ENCODE results near the gene OR1L4. TPM values are rescaled to one million over a fixed set of nuclear protein-coding genes. Genes with fewer than 3 reads are reported as not detected.
A peak's percentile ranks its signal among the peaks of the same experiment; 100 is the strongest.

Gene OR1L4
- total and polyA plus RNA-seq, 9 of the 15 experiments (the other 6 are each of a cell fraction or from before 2014, with no cell fraction given): not detected

GRCh38 chr9:122684851-122685250 lies 38.9 kb upstream of the OR1L4 start:
- in situ Hi-C loops (cut with MboI): no loop called here
- FAIRE-seq: no peak
- peak; percentile 54; the same call in 1 of the 2 replicates for TF ChIP-seq TRIM28 (IDR thresholded peaks at IDR 0.05)
- TF ChIP-seq TRIM24 (IDR thresholded peaks at IDR 0.05): 0 out of 4 replicates have a peak, but pooled peaks of 1 of the 2 experiments have one; percentile 25
- peak; percentile 53; the same call in 1 of the 2 replicates for TF ChIP-seq CBX5 (IDR thresholded peaks at IDR 0.05; ENCODE audit: borderline replicate concordance, low read depth)
- TF ChIP-seq ZNF146 (CRISPR knock-in tag; IDR thresholded peaks at IDR 0.05; ENCODE audit: unreplicated experiment): no peak
- no peak for TF ChIP-seq NR4A1 (CRISPR knock-in tag; IDR thresholded peaks at IDR 0.05)
- TF ChIP-seq NR4A1 (tag; IDR thresholded peaks at IDR 0.05): no peak
- TF ChIP-seq ZNF766 (CRISPR knock-in tag; conservative IDR thresholded peaks at IDR 0.05): 0 out of 2 replicates have a peak, but pooled peaks have one; percentile 62
- H3K27ac ChIP-seq (ENCODE audit: extremely low read depth, low read depth, low read length): no peak overlapping the region
- H3K27me3 ChIP-seq (ENCODE audit: control insufficient read depth in 2 of 2, insufficient read depth in 2 of 2, low read length in 2 of 2): no peaks in the 10 kb centered on the region
- H3K9me1 ChIP-seq (ENCODE audit: control insufficient read depth, insufficient read depth, low read length): no peaks in the 10 kb centered on the region
- no peaks in the 10 kb centered on the region for H3K36me3 ChIP-seq (ENCODE audit: control insufficient read depth, insufficient read depth, low read length)
- H3K4me1 ChIP-seq (replicated peaks in 1 of 2; ENCODE audit: control insufficient read depth in 2 of 2, insufficient read depth in 2 of 2, low read length in 2 of 2): no peaks in the 10 kb centered on the region
- H4K20me1 ChIP-seq (replicated peaks; ENCODE audit: control insufficient read depth, insufficient read depth, low read length): no peaks in the 10 kb centered on the region
- no peak overlapping the region for H3K4me2 ChIP-seq (ENCODE audit: insufficient read depth, low read length)
- ChIA-PET POLR2A (interaction anchor here (1.2 kb wide), 1 partner anchor 22 kb away, joined by 3 read pairs; no protein-coding TSS in a partner anchor), CTCF (ENCODE audit: low intra/inter-chr PET ratio) (no interaction called here)
- no peak for DNase-seq (ENCODE audit: extremely low read depth in 1 of 4, low spot score in 3 of 4)
- intact Hi-C loops (cut with micrococcal nuclease): no loop called here
- H3K4me3 ChIP-seq: no peak overlapping the region
- no peak overlapping the region for H3K9ac ChIP-seq (ENCODE audit: insufficient read depth in 1 of 2, low read depth in 2 of 2, low read length in 2 of 2)
- H3K9me3 ChIP-seq (replicated peaks; ENCODE audit: control insufficient read depth, insufficient read depth, low read depth, low read length): no peaks in the 10 kb centered on the region
- no peak for ATAC-seq
- no peak overlapping the region for H2AFZ ChIP-seq (ENCODE audit: low read depth, low read length)
- no peaks in the 10 kb centered on the region for H3K79me2 ChIP-seq (ENCODE audit: control insufficient read depth, insufficient read depth, low read length)
- BruUV-seq (replicated peaks): no TSS peak

GRCh38 chr9:122695696-122696095 lies 28.1 kb upstream of the OR1L4 start:
- no peak for DNase-seq (ENCODE audit: extremely low read depth in 1 of 4, low spot score in 3 of 4)
- Histone ChIP-seq H3K27me3 (ENCODE audit: control insufficient read depth in 2 of 2, insufficient read depth in 2 of 2, low read length in 2 of 2) (no peaks in the 10 kb centered on the region), H3K27ac (ENCODE audit: extremely low read depth, low read depth, low read length) (no peak overlapping the region), H4K20me1 (replicated peaks; ENCODE audit: control insufficient read depth, insufficient read depth, low read length) (no peaks in the 10 kb centered on the region), H3K4me2 (ENCODE audit: insufficient read depth, low read length) (no peak overlapping the region), H3K9me3 (replicated peaks; ENCODE audit: control insufficient read depth, insufficient read depth, low read depth, low read length) (no peaks in the 10 kb centered on the region), H3K9me1 (ENCODE audit: control insufficient read depth, insufficient read depth, low read length) (no peaks in the 10 kb centered on the region), H3K36me3 (ENCODE audit: control insufficient read depth, insufficient read depth, low read length) (no peaks in the 10 kb centered on the region), H3K4me1 (replicated peaks in 1 of 2; ENCODE audit: control insufficient read depth in 2 of 2, insufficient read depth in 2 of 2, low read length in 2 of 2) (no peaks in the 10 kb centered on the region), H2AFZ (ENCODE audit: low read depth, low read length) (no peak overlapping the region), H3K9ac (ENCODE audit: insufficient read depth in 1 of 2, low read depth in 2 of 2, low read length in 2 of 2) (no peak overlapping the region), H3K4me3 (no peak overlapping the region), H3K79me2 (ENCODE audit: control insufficient read depth, insufficient read depth, low read length) (no peaks in the 10 kb centered on the region)
- in situ Hi-C loops (cut with MboI) (no loop called here), intact Hi-C loops (cut with micrococcal nuclease) (no loop called here)
- CTCF ChIA-PET (ENCODE audit: low intra/inter-chr PET ratio): no interaction called here
- WGBS (ENCODE audit: insufficient coverage, low coverage, missing lambda C conversion rate): 6% methylated on average over 1 of the region's 1 CpG
- BruUV-seq (replicated peaks): no TSS peak
- ATAC-seq: no peak
- FAIRE-seq: no peak
- POLR2A ChIA-PET: no interaction called here
- TF ChIP-seq ATF3 (IDR thresholded peaks at IDR 0.05): peak; percentile 17; the same call in 1 of the 2 replicates
- TF ChIP-seq ATF3 (CRISPR knock-in tag; conservative IDR thresholded peaks at IDR 0.05): no peak
- no peak for TF ChIP-seq CCAR2 (IDR thresholded peaks at IDR 0.05; ENCODE audit: low read depth, low read length)
